Upper lobe of left lung (tissue), 6 donors: Measurements from ENCODE around the gene PAM. TPM values are rescaled to one million over a fixed set of nuclear protein-coding genes. Genes with fewer than 3 reads are reported as not detected.
"Not testable (repeated sequence)": the region's sequence is repeated elsewhere in the genome, so short reads cannot be mapped to it uniquely, and the experiment has no call there.

Experiments
- ATAC-seq, 2 donors: fragments of 200-7000 bp; cut with Tn5 transposase; one replicate each; pipeline ENCODE4 v1.9.1; 2022; ENCODE audit warnings: mild to moderate bottlenecking in 2 of 2, moderate library complexity in 2 of 2; ENCODE audit not compliant: low FRiP score in 2 of 2
- DNase-seq, 2 donors: peaks; one replicate each; pipeline ENCODE4 v3.0.0-alpha.2; 2019 to 2020
- H3K27ac ChIP-seq, 4 donors: fragments of 200-600 bp; sonication (generic); one replicate each; pipeline ENCODE4 v1.5.1; 2016 to 2019
- H3K27me3 ChIP-seq, 4 donors: fragments of 200-600 bp; sonication (generic); one replicate each; pipeline ENCODE4 v1.5.1; 2017 to 2019
- H3K36me3 ChIP-seq, 4 donors: fragments of 200-600 bp; sonication (generic); one replicate each; pipeline ENCODE4 v1.5.1; 2016 to 2019
- H3K4me1 ChIP-seq, 4 donors: fragments of 200-600 bp; sonication (generic); one replicate each; pipeline ENCODE4 v1.5.1; 2018 to 2019
- H3K4me3 ChIP-seq, 4 donors: fragments of 200-600 bp; sonication (generic); one replicate each; pipeline ENCODE4 v1.5.1; 2017 to 2019; ENCODE audit warnings: mild to moderate bottlenecking in 2 of 4, moderate library complexity in 1 of 4
- H3K9me3 ChIP-seq, 4 donors: fragments of 200-600 bp; sonication (generic); one replicate each; pipeline ENCODE4 v1.5.1; 2018 to 2019
- CTCF ChIP-seq, 6 experiments: fragments of 450-650 bp in 4 of 6; fragments of 200-600 bp in 2 of 6; sonication (generic) in 2 of 6; IDR thresholded peaks; one replicate each; pipeline ENCODE4 v1.5.1; 2016 to 2019; ENCODE audit warnings: antibody characterized with exemption in 6 of 6
- EP300 ChIP-seq, 4 donors: sonication (generic); formaldehyde crosslinking; IDR thresholded peaks; one replicate each; pipeline ENCODE4 v1.5.1; 2017; ENCODE audit warnings: antibody characterized with exemption in 4 of 4, control low read depth in 2 of 4
- POLR2A ChIP-seq, 4 donors: fragments of 450-650 bp; IDR thresholded peaks; one replicate each; pipeline ENCODE4 v1.5.1; 2016 to 2017; ENCODE audit warnings: antibody characterized with exemption in 4 of 4, mild to moderate bottlenecking in 2 of 4
- POLR2AphosphoS5 ChIP-seq, 2 donors: sonication (generic); formaldehyde crosslinking; IDR thresholded peaks; one replicate each; pipeline ENCODE4 v1.5.1; 2017; ENCODE audit warnings: antibody characterized with exemption in 2 of 2
- WGBS, 2 donors: methylation state at CpG; one replicate each; pipeline ENCODE4 v1.1.5; 2017 to 2018; 5-methylcytosine and 5-hydroxymethylcytosine counted together
- total RNA-seq, 6 donors: library from RNA; depleted of rRNA in 4 of 6; stranded (reverse); fragments of >200 nt in 4 of 6; gene quantifications; one replicate each; pipeline versions ENCODE4 v1.1.0 to v1.2.1, GENCODE V29; 2016 to 2021
- donor health status: DM: no; HTN: no; CAD: no; lungs with moderate emphysema.
- donor health status: DM: no; HTN: yes; CAD: no; lungs with severe emphysema.

Gene PAM
- total RNA-seq, 6 donors from 2014 or later: 91.1 to 428 (median 212) TPM

DNA sequence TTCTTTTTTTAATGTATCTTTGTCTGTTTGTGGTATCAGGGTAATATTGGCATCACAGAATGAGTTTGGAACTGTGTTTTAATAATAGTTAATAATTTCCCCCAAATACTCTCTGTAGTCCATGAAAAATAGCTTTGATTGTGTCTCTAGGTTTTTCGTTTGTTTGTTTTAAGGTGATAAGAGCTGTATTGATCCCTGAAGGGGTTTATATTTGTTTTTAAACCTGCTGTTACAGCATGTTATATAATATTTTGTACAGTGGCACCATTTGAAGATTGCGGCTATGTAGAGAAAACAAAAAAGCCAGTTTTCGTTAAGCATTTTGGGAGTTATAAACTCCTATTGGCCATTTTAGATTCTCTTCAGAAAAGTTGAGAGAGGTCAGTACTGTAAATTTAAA is 15.7 kb downstream of the PAM start:
- TF ChIP-seq POLR2A (IDR thresholded peaks at IDR 0.05) (no peak), CTCF (IDR thresholded peaks at IDR 0.05) (no peak), POLR2AphosphoS5 (IDR thresholded peaks at IDR 0.05) (no peak), EP300 (IDR thresholded peaks at IDR 0.05) (no peak)
- Histone ChIP-seq H3K36me3 (no peaks in the 10 kb centered on the region), H3K4me3 (no peak overlapping the region), H3K9me3 (no peaks in the 10 kb centered on the region), H3K27me3 (no peaks in the 10 kb centered on the region), H3K4me1 (peaks cover 13 to 26% (median 19%) of the 10 kb centered on the region in 4 donors), H3K27ac (peak overlapping the region in 2 of 4 donors; percentile 65 to 76)
- DNase-seq (no peak), ATAC-seq (no peak)
- WGBS, 2 donors: 90 to 94% methylated on average over 3 of the region's 3 CpGs

DNA sequence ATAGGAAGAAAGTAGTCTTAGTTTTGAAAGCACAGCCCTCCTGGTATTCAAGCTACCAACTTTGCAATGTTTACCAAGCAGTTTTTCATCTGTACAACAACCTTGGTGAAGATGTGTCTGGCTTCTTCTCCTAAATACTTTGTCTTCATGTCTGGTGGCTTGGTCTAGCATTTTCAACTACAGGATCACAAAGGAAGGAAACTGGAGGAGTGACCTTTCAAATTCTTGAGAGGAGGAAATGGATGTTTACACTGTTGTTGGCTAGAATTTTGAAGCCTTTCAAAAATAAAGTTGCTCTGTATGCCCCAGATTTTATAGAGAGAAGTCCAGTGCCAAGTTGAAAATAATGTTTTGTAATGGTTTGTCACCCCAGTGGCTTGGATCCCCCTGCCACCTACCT is 16.3 kb downstream of the PAM start:
- ATAC-seq: no peak
- H3K36me3 ChIP-seq: no peaks in the 10 kb centered on the region
- no peaks in the 10 kb centered on the region for H3K9me3 ChIP-seq
- no peak for DNase-seq
- TF ChIP-seq POLR2A (IDR thresholded peaks at IDR 0.05): no peak
- no peak for TF ChIP-seq POLR2AphosphoS5 (IDR thresholded peaks at IDR 0.05)
- TF ChIP-seq EP300 (IDR thresholded peaks at IDR 0.05): no peak
- no peak for TF ChIP-seq CTCF (IDR thresholded peaks at IDR 0.05)
- H3K4me3 ChIP-seq: no peak overlapping the region
- peaks cover 13 to 26% (median 19%) of the 10 kb centered on the region in 4 donors for H3K4me1 ChIP-seq
- peak overlapping the region; percentile 13 to 76 (median 46) for H3K27ac ChIP-seq
- H3K27me3 ChIP-seq: no peaks in the 10 kb centered on the region

- peaks cover 13 to 26% (median 19%) of the 10 kb centered on the region in 4 donors for H3K4me1 ChIP-seq
- ATAC-seq: no peak
These were observed 17.2 kb downstream of the PAM start for GRCh38 chr5:102772273-102772672.

GRCh38 chr5:102773133-102773532 is 18.0 kb downstream of the PAM start:
- DNase-seq (no peak), ATAC-seq (no peak)
- Histone ChIP-seq H3K9me3 (no peaks in the 10 kb centered on the region), H3K4me3 (no peak overlapping the region), H3K27me3 (no peaks in the 10 kb centered on the region), H3K36me3 (no peaks in the 10 kb centered on the region), H3K27ac (peak overlapping the region in 2 of 4 donors; percentile 23 to 65), H3K4me1 (peaks cover 13 to 26% (median 19%) of the 10 kb centered on the region in 4 donors)
- 88 to 92% methylated on average over 1 of the region's 1 CpG for WGBS, 2 donors
- no peak for TF ChIP-seq CTCF (IDR thresholded peaks at IDR 0.05)
- no peak for TF ChIP-seq POLR2A (IDR thresholded peaks at IDR 0.05)
- TF ChIP-seq POLR2AphosphoS5 (IDR thresholded peaks at IDR 0.05): no peak
- no peak for TF ChIP-seq EP300 (IDR thresholded peaks at IDR 0.05)

More at GRCh38 chr5:102772273-102772672, 17.2 kb downstream of the PAM start:
- WGBS, 2 donors: 65 to 88% methylated on average over 1 of the region's 1 CpG
- Histone ChIP-seq H3K4me3 (no peak overlapping the region), H3K9me3 (no peaks in the 10 kb centered on the region), H3K36me3 (no peaks in the 10 kb centered on the region), H3K27me3 (no peaks in the 10 kb centered on the region), H3K27ac (peak overlapping the region; percentile 13 to 76 (median 46))
- no peak for DNase-seq
- TF ChIP-seq EP300 (IDR thresholded peaks at IDR 0.05) (no peak), POLR2AphosphoS5 (IDR thresholded peaks at IDR 0.05) (no peak), POLR2A (IDR thresholded peaks at IDR 0.05) (no peak), CTCF (IDR thresholded peaks at IDR 0.05) (no peak)

- not testable (repeated sequence) for H3K36me3 ChIP-seq, ATAC-seq, H3K4me3 ChIP-seq, H3K27ac ChIP-seq, H3K9me3 ChIP-seq, DNase-seq, H3K27me3 ChIP-seq
- H3K4me1 ChIP-seq: peaks cover 19 to 27% (median 21%) of the 10 kb centered on the region in 4 donors
These were observed 20.7 kb downstream of the PAM start for GRCh38 chr5:102775756-102776155.
